Endothelial cell (in vitro differentiated cells): Measurements from ENCODE around the gene PHACTR1. TPM values are rescaled to one million over a fixed set of nuclear protein-coding genes. Genes with fewer than 3 reads are reported as not detected.

Experiments
- DNase-seq: peaks from one replicate; pipeline ENCODE4 v3.0.0; 2021; ENCODE audit warnings: low spot score
- H3K27ac Mint-ChIP-seq: one replicate; pipeline ENCODE4 v1.8.0; 2021; ENCODE audit warnings: mixed read lengths, inconsistent platforms; ENCODE audit not compliant: unreplicated experiment
- H3K27me3 Mint-ChIP-seq: one replicate; pipeline ENCODE4 v1.8.0; 2021; ENCODE audit warnings: mild to moderate bottlenecking, moderate library complexity, mixed read lengths, inconsistent platforms; ENCODE audit not compliant: unreplicated experiment
- H3K36me3 Mint-ChIP-seq: one replicate; pipeline ENCODE4 v1.8.0; 2021; ENCODE audit warnings: mild to moderate bottlenecking, low read depth, mixed read lengths, inconsistent platforms; ENCODE audit not compliant: unreplicated experiment
- H3K4me1 Mint-ChIP-seq: one replicate; pipeline ENCODE4 v1.8.0; 2021; ENCODE audit warnings: mild to moderate bottlenecking, mixed read lengths, inconsistent platforms; ENCODE audit not compliant: unreplicated experiment
- H3K4me3 Mint-ChIP-seq: one replicate; pipeline ENCODE4 v1.8.0; 2021; ENCODE audit warnings: mild to moderate bottlenecking, mixed read lengths, inconsistent platforms; ENCODE audit not compliant: unreplicated experiment
- H3K9me3 Mint-ChIP-seq: one replicate; pipeline ENCODE4 v1.8.0; 2021; ENCODE audit warnings: mixed read lengths, inconsistent platforms; ENCODE audit not compliant: unreplicated experiment
- CTCF ChIP-seq: fragments of 200-600 bp; sonication (generic); IDR thresholded peaks from one replicate; pipeline ENCODE4 v1.5.0; 2021; ENCODE audit warnings: antibody characterized with exemption; ENCODE audit not compliant: unreplicated experiment
- total RNA-seq: library from RNA; stranded (reverse); fragmentation: NEBNext Ultra II Directional; extraction: Animal tissue kit (Norgen Biotek cat#: 25700); gene quantifications from one replicate; pipeline ENCODE4 v1.2.1, GENCODE V29; 2021; ENCODE audit not compliant: unreplicated experiment

Gene PHACTR1
- total RNA-seq, 1 donor from 2014 or later = 39.9 TPM

- Mint-ChIP-seq H3K4me1 (peaks cover 18% of the 10 kb centered on the region), H3K27ac (no peak overlapping the region)
Measured at GRCh38 chr6:13336553-13336952, 620.0 kb downstream of the PHACTR1 start.

GRCh38 chr6:13338038-13338437 is 621.5 kb downstream of the PHACTR1 start:
- DNase-seq = no peak
- Mint-ChIP-seq H3K27ac (no peak overlapping the region), H3K4me3 (no peak overlapping the region), H3K36me3 (peaks cover 8% of the 10 kb centered on the region), H3K27me3 (no peaks in the 10 kb centered on the region), H3K9me3 (no peaks in the 10 kb centered on the region), H3K4me1 (peaks cover 18% of the 10 kb centered on the region)
- TF ChIP-seq CTCF = no peak

More at GRCh38 chr6:13336553-13336952, 620.0 kb downstream of the PHACTR1 start:
- Mint-ChIP-seq H3K36me3 (peaks cover 4% of the 10 kb centered on the region), H3K9me3 (no peaks in the 10 kb centered on the region), H3K4me3 (no peak overlapping the region), H3K27me3 (no peaks in the 10 kb centered on the region)
- peak; percentile 98 for TF ChIP-seq CTCF
- DNase-seq = peak; percentile 91
